Measurements from ENCODE around the gene LATS2.
A peak's percentile ranks its signal among the peaks of the same experiment; 100 is the strongest.
"Not testable (repeated sequence)": the region's sequence is repeated elsewhere in the genome, so short reads cannot be mapped to it uniquely, and the experiment has no call there.

The LATS2 gene

GRCh38 chr13:20953245-20953931 lies 108.0 kb downstream of the LATS2 start:
- DNase-seq = no peak

GRCh38 chr13:20952838-20953237 lies 108.5 kb downstream of the LATS2 start:
- no peak for DNase-seq

- DNase-seq = not testable (repeated sequence)
These were observed 113.4 kb downstream of the LATS2 start for GRCh38 chr13:20948001-20948400.

GRCh38 chr13:20945952-20946383 lies 115.4 kb downstream of the LATS2 start:
- DNase-seq = no peak

DNA sequence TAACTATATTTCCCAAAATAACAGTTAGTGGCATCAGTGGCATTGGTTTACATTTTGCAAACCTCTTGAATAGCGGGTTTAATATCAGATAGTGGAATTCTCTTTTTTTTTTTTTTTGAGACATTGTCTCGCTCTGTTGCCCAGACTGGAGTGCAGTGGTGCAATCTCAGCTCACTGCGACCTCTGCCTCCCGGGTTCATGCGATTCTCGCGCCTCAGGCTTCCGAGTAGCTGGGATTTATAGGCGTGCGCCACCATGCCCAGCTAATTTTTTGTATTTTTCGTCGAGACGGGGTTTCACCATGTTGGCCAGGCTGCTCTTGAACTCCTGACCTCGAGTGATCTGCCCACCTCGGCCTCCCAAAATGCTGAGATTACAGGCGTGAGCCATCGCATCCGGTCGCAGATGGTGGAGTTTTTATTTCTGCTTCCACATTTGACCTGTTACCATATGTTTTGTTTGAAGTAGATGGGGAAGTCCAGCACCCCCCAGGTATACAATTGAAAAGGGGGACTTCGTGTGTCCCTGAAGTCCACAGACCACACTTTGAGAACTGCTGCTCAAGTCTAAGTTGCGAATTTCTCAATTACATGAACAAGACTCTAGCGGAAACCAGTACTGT lies 118.3 kb downstream of the LATS2 start:
- no peak for DNase-seq

- DNase-seq = not testable (repeated sequence)
These were observed 120.9 kb downstream of the LATS2 start for GRCh38 chr13:20940511-20940910.

GRCh38 chr13:20940083-20940482 lies 121.3 kb downstream of the LATS2 start:
- DNase-seq = no peak

DNA sequence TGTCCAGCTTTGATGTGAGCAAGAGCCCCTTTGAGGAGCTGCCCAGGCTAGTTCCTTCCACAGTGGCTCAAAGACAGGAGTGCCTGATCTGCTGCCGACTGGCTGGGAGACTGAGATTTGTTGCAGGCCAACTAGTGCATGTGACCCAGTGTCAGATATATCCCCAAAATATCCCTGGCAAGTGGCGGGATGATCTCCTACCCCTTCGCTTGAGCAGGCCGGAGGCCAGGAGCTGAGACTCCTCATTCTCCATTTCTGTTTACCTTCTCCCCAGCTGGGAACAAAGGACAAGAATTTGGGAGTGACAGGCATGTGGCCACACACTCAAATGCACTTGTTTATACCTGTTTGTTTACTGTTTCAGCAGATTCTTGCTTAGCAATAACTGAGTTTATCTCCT lies 121.7 kb downstream of the LATS2 start:
- no peak for DNase-seq

DNA sequence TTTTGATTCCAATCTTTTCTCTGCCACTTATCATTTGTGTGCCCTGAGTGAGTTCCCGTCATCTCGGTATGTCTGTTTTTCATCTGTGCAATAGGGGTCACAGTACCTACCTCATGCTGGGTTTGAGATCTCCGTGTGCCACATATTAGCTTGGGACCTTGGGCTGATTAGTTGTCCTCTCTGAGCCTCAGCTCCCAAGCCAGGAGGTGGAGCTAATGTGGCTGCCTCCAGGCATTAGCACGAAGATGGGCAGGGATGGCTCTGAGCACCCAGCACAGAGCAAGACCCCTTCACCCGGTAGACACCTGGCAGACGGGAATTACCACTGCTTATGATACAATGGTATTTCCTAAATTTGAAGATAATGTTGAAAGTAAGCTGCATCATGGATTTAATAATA lies 123.1 kb downstream of the LATS2 start:
- DNase-seq = no peak

DNA sequence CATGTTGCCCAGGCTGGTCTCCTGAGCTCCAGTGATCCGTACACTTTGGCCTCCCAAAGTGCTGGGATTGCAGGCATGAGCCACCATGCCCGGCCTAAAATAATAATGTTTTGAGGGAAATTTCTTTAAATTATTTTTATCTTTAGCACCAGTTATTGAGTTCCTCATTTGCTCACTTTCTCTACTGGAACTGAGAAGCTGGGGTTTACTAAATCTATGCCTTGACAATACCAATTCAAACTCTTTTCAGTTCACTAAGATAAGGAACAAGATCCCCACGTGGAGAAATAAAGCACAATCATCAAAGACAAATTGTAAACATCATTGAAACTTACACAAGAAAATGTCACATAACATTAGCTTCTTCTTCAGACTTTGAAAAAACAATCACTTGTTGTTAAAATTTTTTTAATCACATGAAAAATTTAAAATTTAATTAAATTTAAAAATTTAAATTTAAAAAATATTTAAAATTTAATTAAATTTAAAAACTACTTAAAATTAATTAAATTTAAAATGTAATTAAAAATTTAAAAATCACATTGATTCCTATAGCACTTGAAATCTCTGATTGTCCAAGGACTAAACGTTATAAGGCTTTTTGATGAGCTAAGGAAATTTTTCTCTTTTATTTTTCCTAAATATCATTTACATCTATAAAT lies 133.7 kb downstream of the LATS2 start:
- no peak for DNase-seq

- not testable (repeated sequence) for DNase-seq
These were observed 136.0 kb downstream of the LATS2 start for GRCh38 chr13:20925395-20925790.

- peak; percentile 79 to 80 for DNase-seq
These were observed 136.5 kb downstream of the LATS2 start for GRCh38 chr13:20924758-20925394.

GRCh38 chr13:20923272-20923671 lies 138.1 kb downstream of the LATS2 start:
- no peak for DNase-seq
